Kidney (tissue), 14 donors: ENCODE data around the gene KIAA1671. TPM values are rescaled to one million over a fixed set of nuclear protein-coding genes. Genes with fewer than 3 reads are reported as not detected.

Source experiments
- DNase-seq, 5 donors: peaks; one replicate each; pipeline ENCODE4 v3.0.0-alpha.2; 2013 to 2020
- FAIRE-seq: peaks from 2 replicates; lab custom pipeline; 2012; peaks lifted over from hg19 to GRCh38; lab: Jason Lieb, UNC
- H3K27ac ChIP-seq, 2 donors: one replicate each; pipeline ENCODE4 v1.7.0; 2013; ENCODE audit warnings: low read depth in 2 of 2, low read length in 2 of 2, inconsistent platforms in 1 of 2
- H3K27me3 ChIP-seq: one replicate; pipeline ENCODE4 v1.7.1; 2013; ENCODE audit warnings: low read length, inconsistent platforms; ENCODE audit not compliant: control insufficient read depth, insufficient read depth
- H3K36me3 ChIP-seq, 3 donors: one replicate each; pipeline versions ENCODE4 v1.7.0 to v1.7.1; 2013; ENCODE audit warnings: low read length in 3 of 3, control low read depth in 1 of 3, inconsistent platforms in 1 of 3; ENCODE audit not compliant: insufficient read depth in 3 of 3, control insufficient read depth in 2 of 3
- H3K4me1 ChIP-seq, 3 donors: one replicate each; pipeline versions ENCODE4 v1.7.0 to v1.7.1; 2013; ENCODE audit warnings: low read length in 3 of 3, inconsistent platforms in 1 of 3, low read depth in 1 of 3; ENCODE audit not compliant: control insufficient read depth in 2 of 3, insufficient read depth in 2 of 3
- H3K4me3 ChIP-seq, 3 donors: one replicate each; pipeline versions ENCODE4 v1.7.0 to v1.8.1; 2013; ENCODE audit warnings: low read length in 3 of 3, control low read depth in 1 of 3, inconsistent platforms in 1 of 3
- H3K9ac ChIP-seq, 3 donors: one replicate each; pipeline versions ENCODE4 v1.7.0 to v1.7.1; 2013; ENCODE audit warnings: low read length in 3 of 3, control low read depth in 1 of 3, inconsistent platforms in 1 of 3
- H3K9me3 ChIP-seq, 3 donors: one replicate each; pipeline versions ENCODE4 v1.7.0 to v1.7.1; 2013; ENCODE audit warnings: low read length in 3 of 3, control low read depth in 1 of 3, inconsistent platforms in 1 of 3; ENCODE audit not compliant: control insufficient read depth in 2 of 3, insufficient read depth in 1 of 3
- intact Hi-C: fragments of 100-400 bp; cut with DNase I; formaldehyde crosslinking; loops from one replicate; pipeline ENCODE4 v1.11.1; 2022
- polyA plus RNA-seq: library from polyadenylated mRNA; stranded (reverse); fragments of 350-450 nt; fragmentation: Illumina TruSeq; extraction: RNeasy Lipid Tissue Mini Kit (QIAGEN cat#74804); gene quantifications from one replicate; pipeline ENCODE4 v1.2.3, GENCODE V29; 2014; ENCODE audit warnings: low read depth, low replicate concordance; ENCODE audit not compliant: insufficient read depth
- total RNA-seq: library from RNA; stranded (reverse); fragmentation: NEBNext Ultra II Directional; extraction: Animal tissue kit (Norgen Biotek cat#: 25700); gene quantifications from one replicate; pipeline ENCODE4 v1.2.1, GENCODE V29; 2021
- TF ChIP-seq, protein P1 (sequence below): IDR thresholded peaks from 3 replicates; pipeline ENCODE4 v1.5.1; 2012; ENCODE audit warnings: mild to moderate bottlenecking, moderate library complexity, borderline replicate concordance; ENCODE audit not compliant: insufficient read depth; ENCODE audit errors: extremely low read depth
- donor health status: control.
- donor health status: control.
- donor health status: control.
- donor health status: control.
- donor health status: control.
- donor health status: DM: yes; HTN: yes; CAD: no.
- donor health status: Normal renal cell carcinoma (clear cell type).

Gene KIAA1671
- total and polyA plus RNA-seq, 2 donors from 2014 or later: 7.3 to 65.2 TPM

DNA sequence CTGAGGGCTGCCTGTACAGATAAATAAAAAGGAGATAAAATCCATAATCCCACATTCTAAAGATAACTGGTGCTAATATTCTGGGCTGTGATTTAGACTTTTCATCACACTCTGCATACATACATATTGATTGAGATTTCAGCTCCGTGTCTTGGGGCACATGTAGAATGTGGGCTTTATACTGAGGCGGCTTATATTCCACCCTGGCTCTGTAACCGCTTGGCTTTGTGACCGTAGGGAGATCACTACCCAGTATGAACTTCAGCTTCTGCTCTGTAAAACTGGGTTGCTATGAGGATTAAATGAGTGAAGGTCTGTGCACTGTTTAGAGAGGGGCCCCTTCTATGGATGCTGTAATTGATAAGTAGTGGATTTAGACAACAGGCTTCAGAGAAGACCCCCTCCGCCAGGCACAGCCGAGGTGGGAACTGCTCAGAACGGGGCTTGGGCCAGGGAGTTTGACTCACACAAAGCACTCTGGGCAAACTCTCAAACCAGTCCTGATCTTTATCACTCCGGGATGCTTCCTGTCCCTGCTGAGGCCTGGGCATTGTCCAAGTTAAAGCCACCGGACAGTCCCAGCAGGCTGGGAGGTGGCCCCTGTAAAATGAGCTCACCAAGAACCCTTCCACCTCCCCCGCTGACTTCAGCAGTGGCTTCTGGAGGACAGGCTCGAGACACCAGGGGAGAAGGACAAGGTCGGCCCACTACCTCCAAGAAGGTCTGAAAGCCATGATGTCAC lies 17.2 kb downstream of the KIAA1671 start:
- TF ChIP-seq, protein P1, sequence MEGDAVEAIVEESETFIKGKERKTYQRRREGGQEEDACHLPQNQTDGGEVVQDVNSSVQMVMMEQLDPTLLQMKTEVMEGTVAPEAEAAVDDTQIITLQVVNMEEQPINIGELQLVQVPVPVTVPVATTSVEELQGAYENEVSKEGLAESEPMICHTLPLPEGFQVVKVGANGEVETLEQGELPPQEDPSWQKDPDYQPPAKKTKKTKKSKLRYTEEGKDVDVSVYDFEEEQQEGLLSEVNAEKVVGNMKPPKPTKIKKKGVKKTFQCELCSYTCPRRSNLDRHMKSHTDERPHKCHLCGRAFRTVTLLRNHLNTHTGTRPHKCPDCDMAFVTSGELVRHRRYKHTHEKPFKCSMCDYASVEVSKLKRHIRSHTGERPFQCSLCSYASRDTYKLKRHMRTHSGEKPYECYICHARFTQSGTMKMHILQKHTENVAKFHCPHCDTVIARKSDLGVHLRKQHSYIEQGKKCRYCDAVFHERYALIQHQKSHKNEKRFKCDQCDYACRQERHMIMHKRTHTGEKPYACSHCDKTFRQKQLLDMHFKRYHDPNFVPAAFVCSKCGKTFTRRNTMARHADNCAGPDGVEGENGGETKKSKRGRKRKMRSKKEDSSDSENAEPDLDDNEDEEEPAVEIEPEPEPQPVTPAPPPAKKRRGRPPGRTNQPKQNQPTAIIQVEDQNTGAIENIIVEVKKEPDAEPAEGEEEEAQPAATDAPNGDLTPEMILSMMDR: no peak
- H3K27me3 ChIP-seq: no peaks in the 10 kb centered on the region
- no peak for FAIRE-seq
- intact Hi-C loops: no loop called here
- no peak overlapping the region for H3K9ac ChIP-seq
- H3K36me3 ChIP-seq: no peaks in the 10 kb centered on the region
- peaks cover 0 to 22% (median 14%) of the 10 kb centered on the region in 3 donors for H3K4me1 ChIP-seq
- H3K27ac ChIP-seq: peak overlapping the region; percentile 45 to 63
- no peaks in the 10 kb centered on the region for H3K9me3 ChIP-seq
- DNase-seq: peak in 1 of 5 donors; percentile 55
- H3K4me3 ChIP-seq: no peak overlapping the region

DNA sequence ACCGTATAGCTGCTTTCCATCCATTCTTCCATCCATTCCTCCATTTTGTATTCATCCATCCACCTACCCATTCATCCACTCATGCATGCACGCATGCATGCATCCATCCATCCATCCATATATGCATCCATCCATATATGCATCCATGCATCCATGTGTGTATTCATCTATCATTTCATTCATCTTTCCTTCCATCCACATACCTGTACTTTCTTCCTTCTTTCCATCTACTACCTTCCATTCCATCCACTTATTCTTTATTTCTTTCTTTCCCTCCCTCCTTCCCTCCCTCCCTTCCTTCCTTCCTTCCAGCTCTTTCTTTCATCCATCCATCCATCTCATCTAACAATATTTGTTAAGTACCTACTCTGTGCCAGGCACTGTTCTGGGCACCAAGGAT lies 19.9 kb downstream of the KIAA1671 start:
- no peak overlapping the region for H3K4me3 ChIP-seq
- peaks cover 0 to 21% (median 7%) of the 10 kb centered on the region in 3 donors for H3K4me1 ChIP-seq
- DNase-seq (no peak), FAIRE-seq (no peak)
- H3K9me3 ChIP-seq: no peaks in the 10 kb centered on the region
- H3K36me3 ChIP-seq: no peaks in the 10 kb centered on the region
- TF ChIP-seq, protein P1: no peak
- H3K9ac ChIP-seq: no peak overlapping the region
- intact Hi-C loops: no loop called here
- H3K27ac ChIP-seq: no peak overlapping the region
- no peaks in the 10 kb centered on the region for H3K27me3 ChIP-seq

GRCh38 chr22:24973872-24974271 lies 21.4 kb downstream of the KIAA1671 start:
- Histone ChIP-seq H3K36me3 (no peaks in the 10 kb centered on the region), H3K27me3 (no peaks in the 10 kb centered on the region), H3K9ac (no peak overlapping the region), H3K4me1 (peaks cover 0 to 23% (median 15%) of the 10 kb centered on the region in 3 donors), H3K9me3 (no peaks in the 10 kb centered on the region), H3K27ac (no peak overlapping the region), H3K4me3 (no peak overlapping the region)
- intact Hi-C loops: no loop called here
- DNase-seq (no peak), FAIRE-seq (no peak)
- TF ChIP-seq, protein P1: no peak
